Stromal cell of bone marrow (primary cell): Measurements from ENCODE around the gene PPP1R37.

Experiments
- DNase-seq: peaks from one replicate; pipeline ENCODE4 v3.0.0-alpha.2; 2012; ENCODE audit warnings: low read depth

The PPP1R37 gene

DNA sequence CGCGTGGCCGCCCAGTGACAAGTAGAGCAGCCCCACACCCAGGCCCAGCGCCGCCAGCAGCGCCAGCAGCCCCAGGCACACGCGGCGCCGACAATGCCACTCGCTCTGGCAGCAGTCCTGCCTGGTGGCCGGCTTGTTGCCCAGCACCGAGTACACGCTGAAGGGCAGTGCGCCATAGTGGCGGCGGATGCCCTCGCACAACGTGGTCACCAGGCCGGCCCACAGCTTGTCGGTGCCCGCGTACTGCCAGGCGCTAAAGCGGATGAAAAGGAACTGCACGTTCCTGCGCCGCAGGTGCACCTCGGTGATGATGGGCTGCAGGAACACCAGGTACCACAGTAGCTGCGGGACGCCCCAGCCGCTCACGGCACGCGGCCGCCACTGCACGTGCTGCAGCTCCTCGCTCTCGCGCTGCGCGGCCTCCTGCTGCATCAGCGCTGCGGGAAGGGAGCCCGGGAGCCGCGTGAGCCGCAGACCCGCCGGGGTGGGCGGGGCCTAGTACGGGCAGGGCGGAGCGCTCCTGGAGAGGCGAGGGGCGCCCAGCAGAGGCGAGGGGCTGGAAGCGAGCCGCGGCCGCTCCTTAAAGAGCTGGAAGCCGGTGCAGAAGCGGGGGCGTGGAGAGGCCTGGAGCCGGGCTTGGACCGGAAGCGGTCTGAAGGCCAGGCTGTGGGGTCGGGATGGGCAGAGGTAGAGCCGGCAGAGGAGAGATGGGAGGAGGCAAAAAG lies 60.5 kb downstream of the PPP1R37 start:
- no peak for DNase-seq

DNA sequence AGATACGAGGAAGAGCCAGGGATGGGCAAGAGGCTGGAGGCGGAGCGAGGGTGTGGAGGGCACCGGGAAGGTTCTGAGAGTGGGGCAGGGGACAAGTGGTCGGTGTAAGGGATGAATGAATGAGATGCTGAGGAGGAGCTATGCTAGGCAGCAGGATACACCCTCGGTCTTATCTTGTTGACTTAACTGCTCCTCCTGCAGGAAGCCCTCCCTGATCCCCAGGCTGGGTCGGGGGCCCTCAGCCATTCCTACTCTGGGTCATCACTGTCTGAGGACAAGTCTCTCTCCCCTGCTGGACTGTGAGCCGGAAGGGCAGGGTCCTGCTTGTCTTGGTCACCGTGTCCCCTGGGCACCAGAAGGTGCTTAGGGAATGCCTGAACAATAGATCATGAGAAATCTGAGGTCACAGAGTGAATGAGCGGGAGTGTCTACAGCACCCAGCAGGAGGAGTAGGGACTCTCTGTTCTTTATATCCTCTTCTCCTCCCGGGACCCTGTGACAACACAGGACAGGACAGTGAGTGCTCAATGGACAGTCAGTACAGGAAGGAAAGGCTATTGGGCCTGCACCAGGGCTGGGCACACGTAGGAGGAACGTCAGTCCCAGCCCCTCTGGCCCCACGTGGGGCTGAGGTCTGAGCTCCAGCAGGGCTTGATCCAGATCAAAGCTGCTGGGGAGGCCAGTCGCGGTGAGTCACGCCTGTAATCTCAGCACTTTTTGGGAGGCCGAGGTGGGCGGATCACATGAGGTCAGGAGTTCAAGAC lies 61.3 kb downstream of the PPP1R37 start:
- no peak for DNase-seq

DNA sequence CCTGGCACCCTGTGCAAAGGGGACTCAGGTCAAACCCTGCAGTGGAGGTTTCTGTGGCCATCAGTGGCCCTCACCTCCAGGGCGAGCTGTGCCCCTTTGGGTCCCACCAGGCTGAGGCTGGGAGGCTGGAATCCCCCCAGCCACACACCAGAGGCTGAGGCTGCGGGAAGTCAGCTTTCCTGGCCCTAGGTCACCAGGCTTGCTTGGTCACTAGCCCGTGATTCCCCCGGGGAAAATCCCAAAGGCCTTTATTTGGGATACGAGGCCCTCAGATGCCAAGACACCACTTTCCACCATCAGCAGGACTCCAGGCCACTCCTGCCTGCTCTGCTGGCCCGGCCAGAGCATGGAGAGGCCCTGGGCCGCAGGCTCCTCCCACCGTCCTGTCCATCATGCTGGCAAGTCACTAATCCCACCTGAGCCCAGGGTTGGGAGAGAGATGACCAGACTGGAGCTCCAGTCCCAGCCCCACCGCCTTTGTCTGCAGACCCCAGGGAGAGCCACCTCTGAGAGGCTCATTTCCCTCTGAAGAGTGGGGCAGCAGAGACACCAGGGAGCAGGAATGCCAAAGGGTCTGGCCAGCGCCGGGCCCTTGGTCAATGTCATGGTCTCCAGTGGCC lies 63.1 kb downstream of the PPP1R37 start:
- DNase-seq = no peak

DNA sequence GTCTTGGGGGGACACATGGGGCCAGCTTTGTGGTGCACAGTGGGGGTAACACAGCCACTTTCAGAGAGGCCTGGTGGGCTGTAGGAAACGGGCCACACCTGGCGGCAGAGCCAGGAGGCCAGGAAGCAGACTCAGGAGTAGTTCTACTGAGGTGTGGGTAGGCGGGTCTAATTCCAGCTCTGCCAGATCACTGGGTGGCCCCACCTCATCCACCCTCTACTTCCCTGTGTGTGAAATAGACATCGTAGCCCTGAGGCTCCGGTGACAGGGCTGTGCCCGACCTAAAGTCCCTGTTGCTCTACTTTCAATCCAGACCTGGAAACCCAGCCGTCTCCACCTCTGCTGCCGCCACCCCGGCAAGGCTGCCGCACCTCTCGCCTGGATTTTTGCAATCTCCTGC lies 63.8 kb downstream of the PPP1R37 start:
- DNase-seq = no peak

DNA sequence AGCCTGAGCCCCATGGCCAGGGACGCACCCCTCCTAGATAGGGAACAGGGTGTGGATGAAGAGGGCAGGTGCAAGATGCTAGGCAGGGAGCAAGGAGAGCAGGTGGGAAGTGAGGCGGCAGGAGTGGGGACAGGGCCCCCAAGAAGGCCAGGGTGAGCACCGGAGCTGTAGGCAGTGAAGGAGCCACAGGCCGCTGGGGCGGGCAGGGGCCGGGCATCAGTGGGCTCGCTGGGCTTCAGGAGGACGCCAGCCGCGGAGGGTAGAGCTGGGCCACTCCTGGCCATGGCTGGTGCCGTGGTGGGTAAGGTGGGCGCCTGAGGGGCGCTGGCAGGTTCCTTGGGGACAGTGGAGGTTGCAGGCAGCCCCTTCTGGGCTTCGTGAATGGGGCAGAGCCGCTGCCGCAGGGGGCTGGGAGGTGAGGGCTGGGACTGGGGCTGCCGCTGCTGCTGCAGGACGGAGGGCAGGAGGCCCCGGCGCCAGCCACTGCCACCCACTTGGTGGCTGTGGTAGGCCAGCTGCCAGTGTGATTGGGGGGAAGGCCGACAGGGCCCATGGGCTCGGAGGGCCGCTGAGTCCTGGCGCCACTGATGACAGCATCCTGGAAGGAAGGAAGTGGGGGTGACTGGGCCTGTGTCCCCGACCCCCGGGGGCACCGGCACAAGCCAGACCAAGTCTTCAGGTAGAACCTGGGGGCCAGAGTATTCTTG lies 65.7 kb downstream of the PPP1R37 start:
- no peak for DNase-seq

DNA sequence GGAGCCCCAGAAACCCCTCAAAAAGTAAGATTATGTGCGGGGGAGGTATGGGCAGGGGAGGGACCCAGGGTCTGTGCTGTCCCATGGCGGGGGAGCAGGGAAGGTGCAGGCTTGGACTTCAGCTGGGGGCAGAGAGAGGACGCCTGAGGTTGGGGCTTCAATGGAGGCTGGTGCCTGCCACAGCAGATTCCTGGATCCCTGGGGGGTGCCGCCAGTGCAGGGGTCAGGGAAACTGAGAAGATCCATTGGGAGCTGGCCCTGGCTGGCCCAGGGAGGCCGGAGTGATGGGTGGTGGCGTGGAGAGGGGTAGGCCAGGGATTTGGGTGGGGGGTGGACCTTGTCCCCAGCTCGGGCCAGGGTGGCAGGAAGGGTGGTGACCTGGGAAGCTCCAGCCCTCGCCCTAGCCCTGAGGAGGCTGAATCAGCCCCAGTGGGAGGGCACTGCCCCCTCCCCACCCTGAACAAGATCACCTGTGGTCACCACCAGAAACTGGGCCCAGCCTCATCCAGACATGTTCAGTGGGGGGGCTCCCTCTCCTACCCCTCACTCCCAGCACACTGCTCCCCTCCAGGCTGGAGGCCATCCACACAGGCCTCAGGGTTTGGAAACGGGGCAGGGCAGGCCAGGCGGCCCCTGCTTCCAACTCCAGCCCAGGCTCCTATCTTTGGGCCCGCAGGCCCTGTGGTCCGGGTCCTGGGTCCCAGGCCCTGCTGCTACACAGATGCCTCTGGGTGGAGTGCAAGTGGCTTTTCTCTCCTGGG lies 66.4 kb downstream of the PPP1R37 start:
- DNase-seq = no peak

DNA sequence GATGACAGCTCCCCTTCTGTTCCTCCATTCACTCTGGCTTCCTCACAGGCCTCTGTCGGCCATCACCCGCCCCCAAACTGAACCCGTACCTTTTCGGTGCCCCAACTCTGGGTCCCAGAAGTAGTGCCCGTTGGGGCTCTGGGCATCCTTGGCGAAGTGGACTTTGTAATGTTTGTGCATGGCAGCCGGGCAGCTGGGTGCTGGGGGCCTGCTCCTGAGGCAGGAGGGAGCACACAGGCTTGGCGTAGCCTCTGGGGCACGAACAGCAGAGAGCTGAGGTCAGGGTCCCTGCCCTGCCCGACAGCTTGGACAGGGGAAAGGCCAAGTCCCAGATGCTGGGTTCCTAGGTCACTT lies 67.0 kb downstream of the PPP1R37 start:
- no peak for DNase-seq

DNA sequence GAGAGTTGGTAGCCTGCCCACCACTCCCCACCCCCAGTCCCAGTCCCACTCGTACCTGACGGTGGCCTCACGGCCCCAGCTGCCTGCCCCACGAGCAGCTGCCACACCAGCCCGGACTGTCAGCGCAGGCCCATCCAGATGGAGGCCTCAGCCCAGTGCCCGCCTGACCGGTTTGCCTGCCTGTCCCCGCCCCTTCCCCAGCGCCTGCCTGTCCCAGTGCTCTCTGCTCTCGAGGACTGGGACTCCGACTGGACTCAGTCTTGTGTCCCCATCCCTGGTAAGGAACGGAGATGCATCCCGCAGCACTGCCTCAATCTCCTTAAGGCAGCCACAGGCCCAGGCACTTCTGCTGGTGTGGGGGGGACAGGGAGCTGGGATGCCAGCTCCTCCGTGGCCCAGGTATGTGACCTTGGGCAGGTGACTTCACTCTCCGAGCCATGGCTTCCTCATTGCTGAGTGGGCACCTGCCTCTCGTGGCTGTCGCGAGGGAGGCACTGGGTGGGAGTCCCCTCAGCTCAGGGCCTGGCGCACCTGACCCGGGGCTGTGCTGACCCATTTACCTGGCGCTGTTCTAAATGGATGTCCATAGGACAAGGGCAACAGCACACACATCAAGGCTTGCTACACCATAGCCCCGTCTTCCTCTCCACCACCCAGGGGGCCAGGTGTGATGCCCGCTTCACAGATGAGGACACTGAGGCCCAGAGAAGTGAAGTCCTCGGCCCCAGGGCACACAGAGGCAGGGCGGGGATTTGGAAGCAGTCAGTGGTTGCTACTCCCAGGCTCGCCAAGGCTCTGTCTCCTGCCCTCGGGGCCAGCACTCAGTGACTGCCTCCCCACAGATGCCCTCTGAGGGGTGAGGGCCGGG lies 68.1 kb downstream of the PPP1R37 start, which contains the start of gene NKPD1:
TSS of gene NKPD1 (minus strand) at position 113 of the 868 bp plus-strand sequence. CDS start 832 bp downstream, outside the sequence.
- DNase-seq = no peak

DNA sequence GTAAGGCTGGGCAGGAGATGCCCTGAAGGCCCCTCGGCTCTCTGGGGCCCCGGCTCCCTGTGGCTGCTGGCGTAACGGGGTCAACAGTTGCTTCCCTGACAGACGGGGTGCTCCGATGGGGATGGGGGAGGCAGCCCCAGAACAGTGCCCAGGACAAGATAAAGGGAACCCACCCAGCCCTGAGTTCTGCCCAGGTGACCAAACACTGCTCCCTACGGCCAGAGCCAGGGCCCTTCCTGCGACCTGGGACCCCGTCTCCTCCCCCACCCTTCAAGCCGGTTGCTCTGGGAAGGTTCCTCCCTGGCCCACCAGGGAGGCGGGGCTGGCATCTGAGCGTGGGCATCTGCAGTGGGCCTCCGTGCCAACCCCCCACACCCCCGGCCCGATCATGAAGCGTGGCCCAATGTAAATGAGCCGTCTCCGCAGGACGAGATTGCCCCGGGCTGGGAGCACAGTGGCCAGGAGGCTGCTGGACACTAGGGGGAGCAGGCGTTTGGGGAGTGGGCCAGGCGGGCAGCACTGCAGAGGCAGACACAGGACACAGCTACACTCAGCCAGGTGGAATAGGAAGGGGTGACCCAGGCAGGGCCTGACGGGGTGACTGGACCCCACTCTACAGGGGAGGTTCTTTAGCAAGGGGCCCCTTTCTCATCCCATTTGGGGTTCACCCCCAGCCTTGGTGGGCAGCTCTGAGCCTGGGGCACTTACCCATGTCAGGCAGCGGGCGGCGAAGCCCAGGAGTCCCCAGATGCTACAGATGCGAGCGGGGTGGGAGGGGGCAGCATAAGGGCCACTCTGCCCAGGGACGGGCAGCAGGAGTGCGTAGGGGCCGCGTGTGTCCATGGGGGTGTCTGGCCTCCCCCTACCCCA lies 69.0 kb downstream of the PPP1R37 start:
- no peak for DNase-seq

DNA sequence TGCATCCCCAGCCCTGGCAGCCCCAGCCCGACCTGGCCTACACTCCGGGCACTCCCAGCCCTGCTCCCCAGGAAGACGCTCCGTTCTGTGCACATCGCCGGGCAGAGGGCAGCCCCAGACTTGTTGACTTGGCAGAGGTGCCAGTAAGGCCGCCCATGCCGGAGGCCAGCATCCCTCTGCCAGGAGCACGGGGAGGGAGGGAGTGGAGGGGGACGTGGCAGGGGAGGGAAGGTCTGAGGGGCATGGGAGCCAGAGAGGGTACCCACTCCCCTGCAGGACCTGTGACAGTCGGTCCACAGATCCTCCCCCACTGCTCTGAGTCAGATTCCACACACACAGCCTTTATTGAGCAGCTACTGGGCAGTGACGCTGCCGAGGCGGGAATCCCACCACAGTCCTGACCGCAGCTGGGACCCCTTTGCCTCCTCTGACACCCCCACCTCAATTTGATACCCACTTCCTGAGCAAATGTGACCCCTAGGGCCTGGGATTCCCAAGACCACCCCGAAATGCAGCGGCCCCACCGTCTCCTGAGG lies 69.7 kb downstream of the PPP1R37 start:
- no peak for DNase-seq

DNA sequence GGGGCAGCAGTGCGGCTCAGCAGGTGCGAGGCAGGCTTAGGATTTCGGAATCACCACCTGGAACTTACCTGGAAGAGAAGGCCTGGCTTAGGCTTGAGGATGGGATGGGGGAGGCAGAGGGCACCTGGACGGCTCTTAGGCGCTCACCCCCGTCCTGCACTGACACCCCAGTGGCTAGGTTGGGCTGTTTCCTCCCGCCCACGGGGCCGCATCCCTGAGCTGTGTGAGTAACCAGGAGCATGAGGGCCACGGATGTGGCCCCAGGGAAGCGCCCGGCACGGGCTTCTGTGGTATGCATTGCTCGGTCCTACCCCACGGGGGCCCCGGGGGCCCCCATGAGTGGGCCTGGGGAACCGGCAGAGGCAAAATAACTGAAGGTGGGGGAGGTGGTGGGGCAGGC lies 70.2 kb downstream of the PPP1R37 start:
- DNase-seq = no peak

DNA sequence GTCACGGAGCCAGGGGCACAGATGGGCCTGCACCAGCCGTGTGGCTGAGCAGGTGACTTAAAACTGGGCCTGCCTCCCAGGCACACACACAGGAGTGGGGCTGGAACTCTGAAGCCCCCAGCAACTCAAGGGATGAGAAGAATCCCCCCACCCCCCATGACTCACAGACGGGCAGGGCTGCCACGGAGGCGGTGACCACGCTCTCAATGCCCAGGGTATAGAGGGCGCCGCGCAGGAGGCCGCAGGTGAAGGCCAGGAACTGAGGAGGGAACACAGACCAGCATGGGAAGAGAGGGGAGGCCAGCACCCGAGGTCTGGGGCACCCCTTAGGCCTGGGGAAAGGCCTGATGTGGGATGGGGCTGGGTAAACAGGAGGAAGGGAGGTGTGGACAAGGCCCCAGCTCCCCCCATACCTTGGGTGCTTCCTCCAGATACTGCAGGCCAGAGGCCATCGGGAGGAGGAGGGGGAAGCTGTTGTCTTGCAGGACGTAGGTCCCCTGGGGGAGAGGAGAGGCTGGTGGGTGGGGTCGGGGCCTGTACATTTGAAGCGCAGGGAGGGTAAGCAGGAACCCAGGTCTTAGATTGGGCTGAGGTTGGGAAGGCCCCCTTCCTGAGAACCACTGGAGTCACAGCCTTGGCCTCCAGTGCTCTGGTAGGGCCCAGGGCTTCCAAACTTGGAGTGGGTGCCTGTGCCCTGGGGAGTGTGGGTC lies 70.9 kb downstream of the PPP1R37 start:
- no peak for DNase-seq

DNA sequence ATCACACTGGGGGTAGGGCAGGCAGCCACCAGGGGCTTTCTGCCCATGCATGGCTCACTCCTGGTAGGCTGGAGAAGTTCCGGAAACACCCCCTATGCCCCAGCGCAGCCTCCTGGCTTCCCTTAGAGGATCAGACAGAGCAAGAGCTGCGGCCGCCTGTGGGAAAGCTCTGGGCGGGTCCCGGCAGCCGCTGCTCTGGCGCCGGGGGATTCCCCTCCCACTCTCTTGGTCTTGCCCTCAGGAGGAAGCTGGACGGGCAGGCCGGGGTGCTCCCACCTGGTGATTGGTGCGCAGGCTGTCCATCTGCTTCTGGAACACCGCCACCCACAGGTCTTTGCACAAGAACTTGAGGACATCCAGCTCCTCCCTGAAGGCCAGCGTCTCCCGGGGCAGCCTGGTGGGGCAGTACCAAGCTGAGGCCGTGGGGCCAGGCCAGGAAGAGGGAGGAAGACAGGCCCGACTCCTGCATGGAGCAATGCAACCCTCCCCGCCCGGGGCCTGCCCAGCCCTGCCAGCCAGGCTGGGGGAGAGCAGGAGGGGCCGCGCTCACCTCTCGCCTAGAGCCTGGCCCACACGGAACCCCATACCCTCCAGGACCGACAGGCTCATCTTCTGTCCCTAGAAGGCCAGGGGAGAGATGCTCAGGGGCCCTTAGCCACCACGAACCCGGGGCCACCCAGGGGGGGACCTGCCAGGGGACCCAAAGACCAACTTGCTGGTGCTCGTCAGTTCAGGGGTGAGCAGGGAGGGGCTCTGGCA lies 71.8 kb downstream of the PPP1R37 start:
- no peak for DNase-seq

DNA sequence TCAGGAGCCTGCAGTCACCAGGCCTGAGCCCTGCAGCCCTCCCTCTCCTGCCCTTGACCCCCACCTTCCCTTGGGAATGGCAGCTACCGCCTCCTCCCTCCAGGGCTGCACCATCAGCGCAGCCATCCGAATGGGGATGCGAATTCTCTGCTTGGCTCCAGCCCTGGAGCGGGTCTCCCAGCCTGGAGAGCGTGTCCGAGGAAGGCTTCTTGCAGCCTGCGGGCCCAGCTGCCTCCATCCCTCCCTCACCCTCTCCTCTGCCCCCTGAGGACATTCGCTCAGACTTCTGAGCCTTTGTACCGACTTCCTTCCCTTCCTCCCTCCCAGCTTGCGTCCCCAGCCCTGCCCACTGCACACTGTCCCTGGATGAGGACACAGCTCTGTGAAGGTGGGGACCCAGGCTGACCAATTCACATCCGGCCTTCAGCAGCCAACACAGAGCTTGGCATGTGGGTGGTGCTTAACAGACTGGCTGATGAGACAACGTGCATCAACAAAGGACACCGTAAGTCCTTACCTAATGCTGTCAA lies 73.8 kb downstream of the PPP1R37 start:
- DNase-seq = no peak

DNA sequence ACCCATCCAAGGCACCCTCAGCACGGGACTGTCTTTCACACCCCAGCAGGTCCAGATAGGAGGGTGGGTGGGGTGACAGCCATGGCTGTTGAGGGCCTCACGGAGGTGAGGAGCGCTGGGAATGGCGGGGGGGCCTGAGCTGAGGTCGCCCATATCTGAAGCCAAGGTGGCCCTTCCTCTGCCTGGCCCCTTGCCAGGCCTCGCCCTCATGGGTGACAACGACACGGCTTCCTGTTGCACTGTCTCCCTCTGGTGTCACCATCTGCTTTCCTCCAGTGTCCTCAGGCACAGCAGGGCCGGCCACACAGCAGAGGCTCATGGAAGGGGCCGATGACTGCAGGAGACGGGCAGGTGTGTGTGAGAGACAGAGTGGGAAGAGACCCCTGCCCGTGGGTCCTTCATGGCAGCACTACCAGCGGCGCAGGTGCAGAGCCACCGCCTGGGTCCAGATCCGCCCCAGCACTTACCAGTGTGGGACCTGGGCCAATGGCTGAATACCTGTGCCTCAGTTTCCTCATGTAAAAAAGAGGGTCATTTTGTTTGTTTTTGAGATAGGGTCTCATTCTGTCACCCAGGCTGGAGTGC lies 75.9 kb downstream of the PPP1R37 start:
- DNase-seq = no peak

DNA sequence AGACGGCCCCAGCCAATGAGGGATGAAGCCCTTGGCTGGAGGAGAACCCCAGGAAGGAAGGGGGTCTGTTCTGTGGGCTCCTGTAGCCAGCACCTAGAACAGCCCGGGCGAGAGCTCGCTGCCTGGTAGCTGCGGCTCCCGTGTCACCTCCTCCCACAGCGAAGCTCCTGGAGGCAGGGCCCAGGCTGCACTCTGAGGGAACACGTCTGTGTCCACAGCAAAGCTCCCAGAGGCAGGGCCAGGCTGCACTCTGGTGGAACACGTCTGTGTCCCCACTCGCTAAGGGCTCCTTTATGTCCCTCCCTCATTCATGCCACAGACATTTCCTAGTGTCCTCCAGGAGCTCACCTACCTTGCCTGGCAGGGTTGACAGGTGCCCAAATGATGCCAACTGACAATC lies 76.6 kb downstream of the PPP1R37 start:
- no peak for DNase-seq
